Activated CD8-positive, alpha-beta memory T cell treated with anti-CD3 and anti-CD28 coated beads, Interleukin-2, amount 50 U/mL, for 1 hour (primary cell): ENCODE measurements around the gene ACTBL2.

Experiments used
- DNase-seq: peaks from one replicate; pipeline ENCODE4 v3.0.0-alpha.2; 2020; ENCODE audit errors: extremely low read depth

ACTBL2 gene

GRCh38 chr5:57448751-57449150, 33.9 kb downstream of the ACTBL2 start:
- no peak for DNase-seq

DNA sequence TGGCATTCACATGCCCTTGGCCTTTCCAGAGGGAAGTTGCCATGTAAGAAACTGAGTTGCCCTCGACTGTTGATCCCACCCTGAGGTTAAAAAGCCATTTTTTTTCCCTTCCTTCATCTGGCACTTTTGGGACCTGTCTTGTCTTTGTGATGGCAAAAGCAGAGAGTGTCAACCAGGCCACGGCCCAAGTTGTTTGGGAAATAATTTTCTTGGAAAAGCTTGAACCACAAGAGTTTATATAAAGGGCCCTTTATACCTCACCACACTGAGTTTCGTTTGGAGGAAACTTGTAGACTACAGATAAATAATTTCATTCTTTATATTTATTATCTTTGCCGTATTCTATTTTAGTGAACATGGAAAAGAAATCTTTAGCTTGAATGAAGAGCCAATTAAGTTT, 34.3 kb downstream of the ACTBL2 start:
- DNase-seq = no peak

DNA sequence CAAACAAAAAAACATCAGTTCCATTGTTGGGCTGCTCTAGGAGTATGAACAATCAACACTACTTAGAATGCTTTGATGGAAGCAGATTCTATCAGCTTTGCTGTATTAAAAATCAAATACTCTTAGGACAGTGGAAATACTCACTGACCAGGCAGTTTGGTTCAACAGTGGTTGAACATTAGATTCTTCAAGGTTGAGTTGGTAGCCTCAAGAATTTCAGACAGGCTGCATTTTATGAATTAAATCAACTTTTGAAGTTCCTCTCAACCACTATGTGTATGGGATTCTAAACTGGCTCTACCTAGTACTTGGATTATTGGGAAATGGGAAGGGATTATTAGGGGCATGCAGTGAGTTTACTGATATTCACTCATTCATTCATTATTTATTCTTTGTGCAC, 35.0 kb downstream of the ACTBL2 start:
- DNase-seq = no peak

DNA sequence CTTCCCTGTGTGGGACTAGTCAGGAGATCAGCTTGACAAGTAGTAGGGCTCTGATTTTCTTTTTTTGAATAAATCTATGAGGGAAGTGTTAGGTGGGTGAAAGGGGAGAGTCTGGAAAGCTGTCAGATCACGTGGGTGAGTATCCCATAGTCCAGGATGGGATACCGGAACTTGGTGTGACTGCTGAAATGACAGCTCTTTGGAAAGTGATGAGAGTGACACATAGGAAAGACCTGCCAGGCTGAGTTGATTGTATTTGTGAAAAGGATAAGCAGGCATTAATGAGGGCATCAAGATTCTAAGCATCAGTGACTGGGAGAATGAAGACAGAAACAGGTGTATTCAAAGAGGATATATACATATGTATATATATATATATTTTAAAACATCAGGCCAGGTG, 35.6 kb downstream of the ACTBL2 start:
- DNase-seq = no peak

- no peak for DNase-seq
These were observed 36.9 kb downstream of the ACTBL2 start for GRCh38 chr5:57445705-57446037.

GRCh38 chr5:57445006-57445704, 37.5 kb downstream of the ACTBL2 start:
- DNase-seq = no peak

- DNase-seq = no peak
These were observed 40.4 kb downstream of the ACTBL2 start for GRCh38 chr5:57442080-57442839.

- DNase-seq = no peak
These were observed 41.1 kb downstream of the ACTBL2 start for GRCh38 chr5:57441557-57441956.

DNA sequence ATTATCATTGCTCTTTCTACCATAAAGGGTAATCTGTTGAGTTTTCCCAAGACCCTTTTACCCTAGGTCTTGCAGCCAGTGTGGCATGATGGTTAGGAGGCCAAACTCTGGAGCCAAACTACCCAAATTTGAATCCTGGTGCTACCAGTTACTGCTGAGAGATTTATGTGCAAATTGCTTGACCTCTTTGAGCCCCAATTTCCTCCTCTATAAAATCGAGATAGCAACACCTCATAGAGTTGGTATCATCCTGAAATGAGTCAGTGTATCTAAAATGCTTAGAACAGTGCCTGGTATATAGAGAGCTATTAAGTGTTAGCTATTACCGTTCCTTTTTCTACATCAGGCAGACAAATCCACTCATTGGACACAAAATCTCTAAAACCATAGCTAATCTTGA, 43.0 kb downstream of the ACTBL2 start:
- no peak for DNase-seq

- DNase-seq = no peak
These were observed 44.4 kb downstream of the ACTBL2 start for GRCh38 chr5:57437976-57438805.

DNA sequence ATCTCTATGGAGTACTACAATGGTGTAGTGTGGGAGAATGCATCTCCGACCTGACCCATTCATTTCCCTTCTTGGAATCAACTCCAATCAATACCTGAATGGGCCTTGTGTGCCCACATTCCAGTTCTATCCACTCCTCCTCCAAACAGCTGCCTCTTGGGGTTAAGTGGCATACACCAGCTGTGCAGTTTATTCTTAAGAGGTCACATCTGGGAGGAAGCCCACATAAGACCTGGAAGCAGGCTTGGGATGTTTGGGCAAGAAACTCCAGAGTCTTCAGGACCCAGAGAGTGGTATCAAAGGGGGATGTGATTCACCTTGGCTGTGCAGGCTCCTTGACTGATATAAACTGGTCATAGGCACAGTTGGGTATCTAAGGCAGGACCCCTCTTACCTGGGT, 46.0 kb downstream of the ACTBL2 start:
- no peak for DNase-seq

DNA sequence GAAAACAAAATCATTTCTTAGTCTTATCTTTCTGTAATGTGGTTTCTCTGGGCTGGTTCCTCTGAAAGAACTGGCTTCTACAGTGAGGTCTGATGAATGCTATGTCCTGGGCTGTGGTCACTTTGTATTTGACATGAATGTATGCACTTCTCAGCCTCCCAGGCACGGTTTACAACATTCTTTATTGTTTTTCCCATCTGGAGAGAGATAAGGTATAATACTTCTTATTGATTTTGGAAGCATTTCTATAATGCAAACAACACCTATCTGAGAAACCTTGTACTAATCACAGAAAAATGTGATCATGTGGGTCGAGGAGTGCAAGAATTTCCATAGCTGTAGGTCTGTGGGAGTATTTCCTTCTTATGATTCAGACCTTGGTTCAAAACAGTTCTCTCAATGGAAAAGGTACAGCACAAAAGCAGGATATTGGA, 46.9 kb downstream of the ACTBL2 start:
- no peak for DNase-seq

DNA sequence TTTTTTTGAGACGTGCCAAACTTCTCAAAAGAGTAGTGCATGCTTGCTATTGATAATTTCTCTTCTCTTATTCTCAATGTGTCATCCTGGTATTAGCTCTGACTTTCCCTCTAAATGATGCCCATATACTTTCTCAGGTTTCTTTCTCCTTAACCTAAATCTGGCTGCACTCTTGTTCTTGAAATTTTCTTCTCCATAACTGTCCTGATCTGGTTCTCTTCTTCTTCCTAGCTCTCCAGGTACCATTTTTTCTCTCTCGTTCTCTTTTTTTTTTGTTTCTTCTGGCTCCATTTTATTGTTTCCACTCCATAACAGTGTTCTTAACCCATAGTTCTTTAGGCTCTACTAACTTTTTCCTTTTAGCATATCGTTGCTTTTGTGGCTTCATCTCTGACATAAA, 47.9 kb downstream of the ACTBL2 start:
- DNase-seq = no peak

DNA sequence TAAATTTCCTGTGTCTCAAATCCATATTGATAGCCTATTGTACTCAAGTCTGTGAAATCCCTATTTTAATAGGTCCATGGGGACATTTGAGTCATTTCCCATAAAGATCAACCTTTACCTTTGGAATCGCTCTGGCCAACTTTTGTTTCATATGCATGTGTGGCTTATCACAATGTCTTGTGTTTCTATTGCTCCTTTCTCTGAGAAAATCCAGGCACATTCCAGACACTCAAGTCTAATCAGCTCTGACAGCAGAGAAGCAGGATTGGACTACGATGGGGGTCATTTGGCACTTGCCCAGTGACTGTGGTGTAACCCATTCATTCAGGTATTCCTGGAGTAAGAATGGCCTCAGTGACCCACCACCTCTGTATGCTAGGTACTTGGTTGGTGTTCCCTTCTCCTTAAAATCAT, 48.4 kb downstream of the ACTBL2 start:
- no peak for DNase-seq

DNA sequence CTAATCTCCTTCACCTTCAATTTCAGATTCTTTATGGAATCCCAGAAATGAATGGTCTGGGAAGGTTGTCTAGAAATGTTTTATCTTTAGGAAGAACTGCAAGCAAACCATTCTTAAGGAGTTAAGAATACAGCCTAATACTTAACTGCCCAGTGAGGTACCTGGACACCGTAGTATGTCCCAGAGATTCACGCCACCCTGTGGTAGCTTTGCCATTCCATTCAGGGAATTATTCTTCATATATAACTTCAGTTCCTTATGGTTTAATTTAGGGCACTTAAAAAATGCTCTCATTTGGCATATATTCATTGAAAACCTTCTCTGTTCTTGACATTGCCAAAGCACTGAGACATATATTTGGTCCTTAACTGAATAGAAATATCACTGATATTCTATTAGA, 49.7 kb downstream of the ACTBL2 start:
- DNase-seq = no peak

GRCh38 chr5:57431759-57432158, 50.9 kb downstream of the ACTBL2 start:
- DNase-seq = no peak
